Body of pancreas (tissue), 4 donors: ENCODE data around the gene ABCG1.

Experiments
- CTCF ChIP-seq, 7 experiments: fragments of 450-650 bp in 4 of 7; fragments of 200-600 bp in 3 of 7; sonication (generic) in 3 of 7; IDR thresholded peaks; one replicate each; pipeline ENCODE4 v1.5.1; 2016 to 2019; ENCODE audit warnings: antibody characterized with exemption in 7 of 7
- POLR2A ChIP-seq, 3 donors: fragments of 450-650 bp; IDR thresholded peaks; one replicate each; pipeline ENCODE4 v1.6.1; 2016; ENCODE audit warnings: antibody characterized with exemption in 3 of 3, mild to moderate bottlenecking in 2 of 3

GRCh38 chr21:42175110-42175710 is 43.7 kb upstream of the ABCG1 start:
- TF ChIP-seq CTCF (IDR thresholded peaks at IDR 0.05) (no peak), POLR2A (IDR thresholded peaks at IDR 0.05) (no peak)
